K562 (cell line): ENCODE data around the gene ANK2.

Experiments
- ATF4 ChIP-seq: fragments of 450-650 bp; formaldehyde crosslinking; IDR thresholded peaks from 2 replicates; pipeline ENCODE4 v1.4.0; 2022; ENCODE audit warnings: mild to moderate bottlenecking, moderate library complexity
- HMG20A ChIP-seq: fragments of 450-650 bp; formaldehyde crosslinking; conservative IDR thresholded peaks from 2 replicates; pipeline ENCODE4 v1.4.0; 2020; ENCODE audit warnings: mild to moderate bottlenecking, mixed read lengths
- MAX ChIP-seq: sonication (generic); formaldehyde crosslinking; IDR thresholded peaks from 2 replicates; pipeline ENCODE4 v1.9.0; 2022; ENCODE audit warnings: mild to moderate bottlenecking, missing genetic modification reagents
- MTA1 ChIP-seq: fragments of 450-650 bp; IDR thresholded peaks from 2 replicates; pipeline ENCODE4 v1.6.1; 2017; ENCODE audit warnings: borderline replicate concordance
- NRF1 ChIP-seq, 2 experiments: fragments of 450-650 bp; IDR thresholded peaks in 1 of 2; conservative IDR thresholded peaks in 1 of 2; 2 replicates each; pipeline ENCODE4 v1.6.1; 2014; ENCODE audit warnings: mild to moderate bottlenecking in 2 of 2
- RNF2 ChIP-seq: sonication (generic); IDR thresholded peaks from 2 replicates; pipeline ENCODE4 v1.6.1; 2016
- SRF ChIP-seq, 2 experiments: fragments of 250-450, 450-650 bp in 1 of 2; sonication (Bioruptor Pico) in 1 of 2; sonication (generic) in 1 of 2; formaldehyde crosslinking; IDR thresholded peaks; 2 replicates each; pipeline versions ENCODE4 v1.5.0 to v1.5.1; 2020 to 2022; ENCODE audit warnings: mild to moderate bottlenecking in 1 of 2, missing genetic modification reagents in 1 of 2
- TEAD4 ChIP-seq, 2 experiments: sonication (generic) in 1 of 2; formaldehyde crosslinking in 1 of 2; IDR thresholded peaks; 2 replicates each; pipeline versions ENCODE4 v1.6.1 to v1.8.0; 2012 to 2022; ENCODE audit warnings: borderline replicate concordance in 1 of 2, inconsistent platforms in 1 of 2, low read length in 1 of 2, mild to moderate bottlenecking in 1 of 2, missing genetic modification reagents in 1 of 2
- TRIM28 ChIP-seq: fragments of 450-650 bp; IDR thresholded peaks from 2 replicates; pipeline ENCODE4 v1.6.1; 2017
- ZNF57 ChIP-seq: fragments of 450-650 bp; formaldehyde crosslinking; IDR thresholded peaks from 2 replicates; pipeline ENCODE4 v1.4.0; 2020; ENCODE audit warnings: mild to moderate bottlenecking, moderate library complexity
- ZNF644 ChIP-seq: fragments of 200-800 bp; sonication (Bioruptor generic); IDR thresholded peaks from 2 replicates; pipeline ENCODE4 v1.6.1; 2016; ENCODE audit warnings: low read depth, missing genetic modification characterization, missing compliant biosample characterization

- TF ChIP-seq TRIM28 (no peak), MTA1 (no peak), ZNF644 (tag) (no peak), NRF1 (conservative IDR thresholded peaks at IDR 0.05 in 1 of 2, IDR thresholded peaks at IDR 0.05 in 1 of 2) (no peak), RNF2 (no peak), ZNF57 (CRISPR knock-in tag) (no peak), TEAD4 (IDR thresholded peaks at IDR 0.05; ENCODE audit: low read length) (no peak), TEAD4 (CRISPR knock-in tag; IDR thresholded peaks at IDR 0.05; ENCODE audit: borderline replicate concordance) (no peak), ATF4 (CRISPR knock-in tag) (no peak), HMG20A (CRISPR knock-in tag) (no peak), SRF (CRISPR knock-in tag; IDR thresholded peaks at IDR 0.05) (no peak), MAX (CRISPR knock-in tag) (no peak)
Measured at GRCh38 chr4:113278324-113278934, 229.0 kb downstream of the ANK2 start.
